Non-pigmented ciliary epithelial cell (primary cell): ENCODE measurements around the gene CNIH3.

Experiments used
- DNase-seq: peaks from one replicate; pipeline ENCODE4 v3.0.0-alpha.2; 2010; ENCODE audit warnings: low read depth

Gene CNIH3

GRCh38 chr1:224722838-224723237 is 106.7 kb downstream of the CNIH3 start:
- no peak for DNase-seq

GRCh38 chr1:224724566-224724965 is 108.4 kb downstream of the CNIH3 start:
- DNase-seq: no peak

- peak; percentile 83 for DNase-seq
Measured at GRCh38 chr1:224726441-224727182, 110.5 kb downstream of the CNIH3 start.

GRCh38 chr1:224727351-224728289 is 111.5 kb downstream of the CNIH3 start:
- DNase-seq: no peak

- DNase-seq: no peak
Measured at GRCh38 chr1:224730540-224730939, 114.4 kb downstream of the CNIH3 start.

- DNase-seq: no peak
Measured at GRCh38 chr1:224730965-224731364, 114.8 kb downstream of the CNIH3 start.

GRCh38 chr1:224731633-224732032 is 115.5 kb downstream of the CNIH3 start:
- DNase-seq: no peak

- DNase-seq: no peak
Measured at GRCh38 chr1:224732377-224733026, 116.4 kb downstream of the CNIH3 start.

- DNase-seq: no peak
Measured at GRCh38 chr1:224733027-224733911, 117.2 kb downstream of the CNIH3 start.

GRCh38 chr1:224734261-224734935 is 118.3 kb downstream of the CNIH3 start:
- DNase-seq: no peak

GRCh38 chr1:224735159-224735558 is 119.0 kb downstream of the CNIH3 start:
- DNase-seq: no peak

- no peak for DNase-seq
Measured at GRCh38 chr1:224736619-224737352, 120.7 kb downstream of the CNIH3 start.

GRCh38 chr1:224737353-224737727 is 121.2 kb downstream of the CNIH3 start:
- DNase-seq: no peak

- DNase-seq: no peak
Measured at GRCh38 chr1:224739303-224739996, 123.3 kb downstream of the CNIH3 start.

- DNase-seq: no peak
Measured at GRCh38 chr1:224739997-224740684, 124.0 kb downstream of the CNIH3 start.

- no peak for DNase-seq
Measured at GRCh38 chr1:224740685-224741052, 124.6 kb downstream of the CNIH3 start.

- no peak for DNase-seq
Measured at GRCh38 chr1:224742349-224742748, 126.2 kb downstream of the CNIH3 start.

GRCh38 chr1:224743608-224744164 is 127.6 kb downstream of the CNIH3 start:
- DNase-seq: no peak

- no peak for DNase-seq
Measured at GRCh38 chr1:224744521-224744920, 128.4 kb downstream of the CNIH3 start.
